Hepatocyte (in vitro differentiated cells): ENCODE data around the gene DGKD. TPM values are rescaled to one million over a fixed set of nuclear protein-coding genes. Genes with fewer than 3 reads are reported as not detected.

Experiments used
- DNase-seq: peaks from one replicate; pipeline ENCODE4 v3.0.0-alpha.2; 2016; ENCODE audit warnings: low spot score
- H2AFZ ChIP-seq: fragments of 200-600 bp; sonication (generic); 2 replicates; pipeline ENCODE4 v1.6.0; 2016; ENCODE audit warnings: antibody characterized with exemption, mild to moderate bottlenecking
- H3K27ac ChIP-seq: fragments of 200-600 bp; sonication (generic); 2 replicates; pipeline ENCODE4 v1.5.1; 2016; ENCODE audit warnings: mild to moderate bottlenecking
- H3K27me3 ChIP-seq: fragments of 200-600 bp; sonication (generic); 2 replicates; pipeline ENCODE4 v1.6.1; 2016
- H3K36me3 ChIP-seq: fragments of 200-600 bp; sonication (generic); replicated peaks from 2 replicates; pipeline ENCODE4 v1.5.1; 2016; ENCODE audit warnings: low read depth; ENCODE audit not compliant: insufficient read depth
- H3K4me1 ChIP-seq: fragments of 200-600 bp; sonication (generic); 2 replicates; pipeline ENCODE4 v1.5.1; 2016; ENCODE audit warnings: mild to moderate bottlenecking, moderate library complexity; ENCODE audit not compliant: insufficient read depth
- H3K4me2 ChIP-seq: fragments of 200-600 bp; sonication (generic); 2 replicates; pipeline ENCODE4 v1.6.0; 2016
- H3K4me3 ChIP-seq: fragments of 200-600 bp; sonication (generic); 2 replicates; pipeline ENCODE4 v1.5.1; 2016; ENCODE audit warnings: mild to moderate bottlenecking
- H3K79me2 ChIP-seq: fragments of 200-600 bp; sonication (generic); 2 replicates; pipeline ENCODE4 v1.6.0; 2017; ENCODE audit warnings: mild to moderate bottlenecking
- H3K9me2 ChIP-seq: fragments of 200-600 bp; sonication (generic); replicated peaks from 2 replicates; pipeline ENCODE4 v1.6.0; 2017; ENCODE audit warnings: mild to moderate bottlenecking; ENCODE audit not compliant: insufficient read depth
- H3K9me3 ChIP-seq: fragments of 200-600 bp; sonication (generic); 2 replicates; pipeline ENCODE4 v1.5.1; 2016; ENCODE audit warnings: low read depth, mild to moderate bottlenecking
- H4K20me1 ChIP-seq: fragments of 200-600 bp; sonication (generic); 2 replicates; pipeline ENCODE4 v1.6.0; 2016; ENCODE audit warnings: mild to moderate bottlenecking; ENCODE audit not compliant: insufficient read depth, poor library complexity, severe bottlenecking
- CTCF ChIP-seq: fragments of 200-600 bp; sonication (generic); IDR thresholded peaks from 2 replicates; pipeline ENCODE4 v1.5.1; 2016; ENCODE audit warnings: antibody characterized with exemption, mild to moderate bottlenecking; ENCODE audit not compliant: poor library complexity
- EZH2 ChIP-seq: fragments of 200-600 bp; sonication (generic); IDR thresholded peaks from 2 replicates; pipeline ENCODE4 v1.6.1; 2016; ENCODE audit warnings: antibody characterized with exemption, mild to moderate bottlenecking, borderline replicate concordance
- EZH2phosphoT487 ChIP-seq: fragments of 200-600 bp; sonication (generic); IDR thresholded peaks from one replicate; pipeline ENCODE4 v1.6.1; 2018; ENCODE audit warnings: antibody characterized with exemption, mild to moderate bottlenecking, low read depth, moderate library complexity; ENCODE audit not compliant: unreplicated experiment, severe bottlenecking
- WGBS: methylation state at CpG from one replicate; pipeline ENCODE4 v1.1.6; 2016; ENCODE audit warnings: low lambda C conversion rate; ENCODE audit errors: missing lambda C conversion rate; 5-methylcytosine and 5-hydroxymethylcytosine counted together
- polyA plus RNA-seq: library from polyadenylated mRNA; unstranded; fragments of >200 nt; fragmentation: Nextera tagmentation; extraction: Ambion mirVana; gene quantifications from 2 replicates; pipeline ENCODE4 v1.2.1, GENCODE V29; 2016
- total RNA-seq: library from RNA; depleted of rRNA; stranded (reverse); fragments of >200 nt; gene quantifications from 2 replicates; pipeline ENCODE4 v1.2.3, GENCODE V29; 2014

DGKD gene
- total and polyA plus RNA-seq, 2 experiments from 2014 or later: 14.2 to 14.3 TPM

GRCh38 chr2:233386382-233387041 is 32.2 kb downstream of the DGKD start:
- Histone ChIP-seq H3K27me3 (no peaks in the 10 kb centered on the region), H3K4me2 (no peak overlapping the region), H3K27ac (no peak overlapping the region), H2AFZ (no peak overlapping the region), H4K20me1 (peaks cover 6% of the 10 kb centered on the region), H3K36me3 (no peaks in the 10 kb centered on the region), H3K4me3 (no peak overlapping the region), H3K9me3 (no peaks in the 10 kb centered on the region), H3K79me2 (peaks cover 49% of the 10 kb centered on the region), H3K9me2 (no peaks in the 10 kb centered on the region), H3K4me1 (peaks cover 20% of the 10 kb centered on the region)
- DNase-seq: no peak
- no peak for TF ChIP-seq CTCF
- TF ChIP-seq EZH2: no peak
- no peak for TF ChIP-seq EZH2phosphoT487
- WGBS: 85% methylated on average over 13 of the region's 13 CpGs

GRCh38 chr2:233387225-233387624 is 32.9 kb downstream of the DGKD start:
- Histone ChIP-seq H3K27ac (peak overlapping the region; percentile 76), H3K4me1 (peaks cover 20% of the 10 kb centered on the region), H3K79me2 (peaks cover 42% of the 10 kb centered on the region), H3K27me3 (no peaks in the 10 kb centered on the region), H2AFZ (no peak overlapping the region), H3K9me3 (no peaks in the 10 kb centered on the region), H3K4me2 (no peak overlapping the region), H4K20me1 (peaks cover 6% of the 10 kb centered on the region), H3K9me2 (no peaks in the 10 kb centered on the region), H3K36me3 (no peaks in the 10 kb centered on the region), H3K4me3 (no peak overlapping the region)
- no peak for TF ChIP-seq EZH2
- TF ChIP-seq CTCF: no peak
- TF ChIP-seq EZH2phosphoT487: no peak
- 91% methylated on average over 13 of the region's 13 CpGs for WGBS
- no peak for DNase-seq

DNA sequence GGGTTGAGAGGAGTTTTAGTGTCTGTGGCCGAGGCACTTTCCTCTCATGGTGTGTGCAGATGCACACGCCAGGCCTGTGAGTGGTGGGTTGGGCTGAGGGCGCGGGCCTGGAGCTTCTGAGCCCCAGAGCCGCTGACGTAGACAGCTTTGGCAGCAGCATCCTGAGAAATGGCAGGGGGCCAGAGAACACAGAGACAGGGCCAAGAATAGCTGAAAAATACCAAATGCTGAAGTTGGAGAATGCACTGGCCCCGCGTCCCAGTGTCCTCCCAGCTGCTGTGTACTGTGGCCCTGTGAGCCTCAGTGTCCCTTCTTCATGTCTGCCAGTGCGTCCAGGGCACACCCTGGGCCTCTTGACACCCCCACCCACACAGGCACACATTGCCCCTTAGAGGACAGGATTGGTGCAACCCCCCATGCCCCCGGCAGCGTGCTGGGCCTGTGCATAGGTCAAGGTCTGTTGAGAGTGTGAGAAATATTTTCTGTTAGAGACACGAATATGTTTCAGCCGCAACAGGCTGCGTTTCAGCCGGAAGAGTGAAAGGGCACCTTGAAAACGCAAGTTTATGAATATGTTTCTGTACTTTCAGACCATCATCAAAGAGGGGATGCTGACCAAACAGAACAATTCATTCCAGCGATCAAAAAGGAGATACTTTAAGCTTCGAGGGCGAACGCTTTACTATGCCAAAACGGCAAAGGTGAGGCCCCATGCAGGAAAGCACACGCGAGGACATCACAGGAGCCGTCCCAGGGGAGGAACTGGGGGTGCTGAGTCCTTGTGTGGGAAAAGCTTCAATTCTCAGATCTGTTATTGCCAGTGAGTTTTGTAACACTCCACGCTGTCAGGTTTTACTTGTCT is 33.6 kb downstream of the DGKD start:
- H3K36me3 ChIP-seq: no peaks in the 10 kb centered on the region
- no peaks in the 10 kb centered on the region for H3K9me3 ChIP-seq
- no peaks in the 10 kb centered on the region for H3K27me3 ChIP-seq
- WGBS: 73% methylated on average over 25 of the region's 25 CpGs
- H2AFZ ChIP-seq: no peak overlapping the region
- peaks cover 36% of the 10 kb centered on the region for H3K79me2 ChIP-seq
- peaks cover 6% of the 10 kb centered on the region for H4K20me1 ChIP-seq
- peaks cover 20% of the 10 kb centered on the region for H3K4me1 ChIP-seq
- TF ChIP-seq EZH2: no peak
- TF ChIP-seq CTCF: no peak
- no peak for TF ChIP-seq EZH2phosphoT487
- peak; percentile 82 for DNase-seq
- H3K27ac ChIP-seq: peak overlapping the region; percentile 76
- H3K4me2 ChIP-seq: no peak overlapping the region
- no peaks in the 10 kb centered on the region for H3K9me2 ChIP-seq
- H3K4me3 ChIP-seq: no peak overlapping the region
